ENCODE results near the gene ALG6.

The ALG6 gene

GRCh38 chr1:63320022-63320721, 47.3 kb upstream of the ALG6 start:
- peaks cover 100% of the 10 kb centered on the region for H3K27me3 ChIP-seq
- peaks cover 4% of the 10 kb centered on the region for H3K9me3 ChIP-seq
- no peaks in the 10 kb centered on the region for H3K36me3 ChIP-seq
- no peak for TF ChIP-seq CTCF (IDR thresholded peaks at IDR 0.05)
- peaks cover 59 to 80% of the 10 kb centered on the region in 2 experiments for H3K4me1 ChIP-seq (ENCODE audit: control insufficient read depth in 1 of 2, insufficient read depth in 1 of 2, low read depth in 1 of 2, low read length in 1 of 2)
- peak overlapping the region; percentile 46 to 81 for H3K4me3 ChIP-seq (ENCODE audit: low read depth in 1 of 2, low read length in 1 of 2)
- no peak overlapping the region for H3K27ac ChIP-seq

DNA sequence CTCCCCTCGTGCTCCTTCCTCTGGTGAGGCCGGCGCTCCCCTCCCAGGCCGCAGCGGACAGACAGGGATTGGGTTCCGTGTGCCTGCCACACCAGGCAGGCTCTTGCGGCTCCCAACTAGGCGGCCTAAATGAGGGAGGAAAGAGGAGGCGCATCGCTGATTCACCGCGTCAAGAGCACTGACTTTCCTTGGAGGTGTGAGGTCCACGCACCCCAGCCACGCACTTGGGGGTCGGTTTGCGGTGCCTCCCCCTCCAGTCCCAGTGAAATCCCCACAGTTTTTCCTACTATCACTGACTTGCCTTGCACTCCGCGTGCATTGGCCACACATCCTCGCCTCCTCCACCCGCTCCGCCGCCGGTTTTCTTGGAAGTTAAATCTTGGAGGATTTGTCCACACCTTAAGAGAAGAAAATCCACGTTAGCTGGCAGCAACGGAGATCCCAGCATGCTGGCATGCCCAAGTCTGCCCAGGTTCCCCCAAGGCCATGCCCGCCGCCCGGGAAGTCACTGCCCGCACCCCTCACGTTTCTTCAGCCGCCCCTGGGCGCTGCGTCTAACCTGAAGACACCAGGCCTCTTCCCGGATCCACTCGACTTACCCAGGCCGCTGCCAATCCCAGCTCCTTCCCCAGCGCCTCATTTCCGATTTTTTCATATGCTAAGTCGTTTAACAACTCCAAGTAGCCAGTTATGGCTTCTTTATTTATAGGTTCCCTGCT, 46.2 kb upstream of the ALG6 start:
- Histone ChIP-seq H3K27me3 (peaks cover 100% of the 10 kb centered on the region), H3K27ac (no peak overlapping the region), H3K4me1 (ENCODE audit: control insufficient read depth in 1 of 2, insufficient read depth in 1 of 2, low read depth in 1 of 2, low read length in 1 of 2) (peaks cover 59 to 80% of the 10 kb centered on the region in 2 experiments), H3K36me3 (no peaks in the 10 kb centered on the region), H3K4me3 (ENCODE audit: low read depth in 1 of 2, low read length in 1 of 2) (peak overlapping the region; percentile 71 to 81), H3K9me3 (peaks cover 4% of the 10 kb centered on the region)
- no peak for TF ChIP-seq CTCF (IDR thresholded peaks at IDR 0.05)

- H3K36me3 ChIP-seq = no peaks in the 10 kb centered on the region
- no peak for TF ChIP-seq CTCF (IDR thresholded peaks at IDR 0.05)
- H3K27me3 ChIP-seq = peaks cover 100% of the 10 kb centered on the region
- H3K9me3 ChIP-seq = peaks cover 4% of the 10 kb centered on the region
- H3K4me3 ChIP-seq (ENCODE audit: low read depth in 1 of 2, low read length in 1 of 2) = peak overlapping the region; percentile 71 to 81
- peaks cover 56 to 78% of the 10 kb centered on the region in 2 experiments for H3K4me1 ChIP-seq (ENCODE audit: control insufficient read depth in 1 of 2, insufficient read depth in 1 of 2, low read depth in 1 of 2, low read length in 1 of 2)
- no peak overlapping the region for H3K27ac ChIP-seq
Measured at GRCh38 chr1:63321785-63322113, 45.7 kb upstream of the ALG6 start.

DNA sequence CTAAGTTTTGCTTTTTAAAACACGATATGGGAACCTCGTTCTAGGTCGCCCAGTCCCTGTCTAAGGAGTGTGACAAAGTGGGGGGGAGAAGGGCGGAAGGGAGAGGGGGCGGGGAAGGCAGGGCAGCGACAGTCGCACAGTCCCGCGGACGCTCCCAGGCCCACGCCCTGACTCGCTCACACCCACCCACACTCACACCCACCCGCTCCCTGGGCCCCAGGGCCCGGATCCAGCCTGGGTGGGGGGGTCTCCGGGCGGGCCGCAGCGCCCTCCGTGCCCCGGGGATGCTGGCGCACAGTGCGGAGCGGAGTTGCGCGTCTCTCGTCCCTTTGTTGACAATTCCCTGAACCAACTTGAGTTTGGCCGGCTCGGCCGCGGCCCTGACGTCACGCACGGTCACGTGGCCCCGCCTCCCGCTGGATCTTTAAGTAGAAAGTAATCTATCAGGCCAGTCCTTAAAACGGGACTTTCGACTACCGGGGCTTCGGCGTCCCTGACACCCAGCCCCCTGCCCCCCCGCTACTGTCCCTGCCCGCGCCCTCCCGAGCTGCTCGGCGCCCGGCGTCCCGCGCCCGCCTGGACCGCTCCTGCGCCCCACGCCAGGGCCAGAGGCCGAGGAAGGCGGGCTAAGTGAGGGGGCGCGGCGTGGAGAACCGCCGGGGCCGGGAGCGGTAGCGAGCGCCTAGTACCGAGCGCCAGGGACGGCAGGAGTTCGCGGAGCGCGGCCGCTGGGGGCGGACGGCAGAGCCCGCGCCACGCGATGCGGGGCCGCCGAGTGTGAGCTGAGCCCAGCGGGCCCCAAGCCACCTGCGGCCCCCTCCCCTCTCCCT, 45.1 kb upstream of the ALG6 start, which contains the start of gene FOXD3:
Gene FOXD3, plus strand, starts transcription at position 454 of the 830 bp plus-strand sequence. CDS start 492 bp downstream, outside the sequence.
- peaks cover 4% of the 10 kb centered on the region for H3K9me3 ChIP-seq
- no peaks in the 10 kb centered on the region for H3K36me3 ChIP-seq
- TF ChIP-seq CTCF (IDR thresholded peaks at IDR 0.05) = no peak
- H3K27ac ChIP-seq = peak within 1 kb of the TSS; percentile 31
- H3K27me3 ChIP-seq = peaks cover 100% of the 10 kb centered on the region
- peaks cover 57 to 78% of the 10 kb centered on the region in 2 experiments for H3K4me1 ChIP-seq (ENCODE audit: control insufficient read depth in 1 of 2, insufficient read depth in 1 of 2, low read depth in 1 of 2, low read length in 1 of 2)
- H3K4me3 ChIP-seq (ENCODE audit: low read depth in 1 of 2, low read length in 1 of 2) = peak within 1 kb of the TSS; percentile 71 to 81

Measured in neutrophil (primary cell).